CD4-positive, alpha-beta T cell treated with Interleukin-4 for 1 hour (primary cell): ENCODE data around the gene WDR76.
"Not testable (repeated sequence)": the region's sequence is repeated elsewhere in the genome, so short reads cannot be mapped to it uniquely, and the experiment has no call there.

Source experiments
- DNase-seq, 2 donors: peaks; one replicate each; pipeline ENCODE4 v3.0.0-alpha.2; 2020 to 2022

Gene WDR76

DNA sequence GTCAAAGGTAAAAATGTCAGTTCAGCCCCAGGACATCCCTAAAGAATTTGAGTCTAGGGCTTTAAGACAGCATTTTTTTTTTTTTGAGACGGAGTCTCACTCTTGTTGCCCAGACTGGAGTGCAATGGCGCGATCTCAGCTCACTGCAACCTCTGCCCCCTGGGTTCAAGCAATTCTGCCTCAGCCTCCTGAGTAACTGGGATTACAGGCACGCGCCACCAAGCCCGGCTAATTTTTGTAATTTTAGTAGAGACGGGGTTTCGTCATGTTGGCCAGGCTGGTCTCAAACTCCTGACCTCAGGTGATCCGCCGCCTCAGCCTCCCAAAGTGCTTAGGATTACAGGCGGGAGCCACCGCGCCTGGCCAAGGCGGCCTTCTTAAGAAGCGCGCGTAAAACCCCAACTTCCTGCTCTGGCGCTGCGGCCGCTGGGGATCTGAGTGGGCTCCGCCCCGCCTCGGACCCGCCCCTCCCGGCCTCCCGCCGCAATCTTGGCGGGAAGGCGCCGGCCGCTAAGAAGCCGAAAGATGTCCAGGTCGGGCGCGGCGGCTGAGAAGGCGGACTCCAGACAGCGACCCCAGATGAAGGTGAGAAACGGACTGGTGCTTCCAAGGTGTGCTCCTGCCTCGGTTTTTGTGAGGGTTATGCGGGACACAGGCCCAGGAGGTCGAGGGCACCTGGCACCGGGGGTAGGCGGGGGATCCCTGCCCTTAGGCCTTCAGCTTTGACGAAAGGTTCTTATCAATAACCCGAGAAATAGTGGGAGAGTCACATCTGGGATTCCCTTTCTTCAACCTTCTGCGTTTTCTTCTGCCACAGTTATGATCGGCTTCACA is at the start of gene WDR76:
TSS of gene WDR76 (plus strand) at position 495 of the 834 bp plus-strand sequence. CDS start at position 526, 31 bp downstream.
- DNase-seq, result peak; percentile 82 to 84

DNA sequence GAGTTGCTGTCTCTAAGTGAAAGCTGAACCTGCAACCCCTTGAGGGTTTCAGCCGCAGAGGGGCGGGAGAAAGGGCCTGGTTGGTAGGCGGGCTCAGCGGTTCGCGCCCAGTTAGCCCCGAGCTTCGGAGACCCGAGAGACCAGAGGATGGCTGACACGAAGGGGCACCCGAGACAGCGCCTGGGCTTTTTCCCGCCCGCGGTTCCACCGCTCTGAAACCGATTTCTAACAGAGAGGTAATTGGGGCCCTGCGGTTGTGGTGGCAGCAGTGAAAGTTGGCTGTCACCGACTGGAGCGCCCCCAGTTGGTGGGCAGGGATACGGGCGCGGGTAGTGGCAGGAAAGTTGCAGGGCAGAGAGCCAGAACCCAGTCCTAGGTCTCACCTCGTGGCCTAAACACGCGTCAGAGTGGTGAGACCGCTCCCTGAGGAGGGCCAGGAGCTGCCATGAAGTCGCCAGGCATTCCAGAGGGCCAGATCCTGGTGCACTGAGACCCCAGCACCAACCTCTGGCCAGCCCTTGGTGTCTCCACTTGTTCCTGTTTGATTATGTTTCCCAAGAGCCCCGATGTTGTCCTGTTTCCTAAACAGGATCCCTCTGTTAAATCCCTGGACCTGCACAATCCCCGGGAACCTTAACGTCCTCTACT is 49.4 kb upstream of the WDR76 start:
- DNase-seq, result peak; percentile 83 to 87

DNA sequence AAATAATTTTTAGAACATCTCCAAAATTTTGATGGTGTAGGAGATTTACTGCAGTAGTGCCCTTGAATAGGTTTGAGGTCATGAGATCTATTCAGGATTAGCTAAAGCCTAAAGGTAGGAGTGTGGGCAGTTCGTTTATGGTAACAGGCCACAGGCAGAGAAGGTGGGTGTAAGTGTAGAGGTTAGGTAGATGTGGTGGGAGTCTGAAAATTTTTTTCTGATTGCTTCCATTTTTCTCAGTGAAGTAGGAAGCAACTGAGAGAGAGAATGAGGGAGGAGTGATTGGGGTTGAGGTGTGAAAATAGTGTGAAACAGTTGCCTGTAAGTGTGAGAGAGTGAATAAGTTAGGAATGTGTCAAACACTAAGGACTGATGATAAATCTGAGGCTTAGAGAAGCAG is 47.8 kb upstream of the WDR76 start:
- no peak for DNase-seq

DNA sequence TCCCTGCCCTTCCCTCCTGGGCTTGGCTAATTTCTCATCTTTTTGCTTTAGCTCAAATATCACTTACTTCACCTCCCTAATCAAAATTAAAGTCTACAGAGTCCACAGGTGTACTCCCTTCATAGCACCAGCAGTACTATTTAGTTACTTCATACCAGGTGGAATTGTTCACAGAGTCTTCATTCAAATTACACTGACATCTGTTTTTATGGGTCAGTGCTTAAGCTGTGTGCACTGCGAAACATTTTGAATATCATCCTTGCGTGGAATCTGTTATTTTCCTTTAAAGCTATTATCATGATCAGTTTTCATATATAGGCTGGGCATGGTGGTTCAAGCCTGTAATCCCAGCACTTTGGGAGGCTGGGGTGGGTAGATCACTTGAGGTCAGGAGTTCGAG is 37.4 kb upstream of the WDR76 start:
- DNase-seq, result no peak

GRCh38 chr15:43791993-43792760 is 34.6 kb upstream of the WDR76 start, which contains the start of gene SERF2:
TSS of gene SERF2 (plus strand) at chr15:43792320. CDS start at chr15:43792377, 57 bp downstream.
- DNase-seq, result peak; percentile 100

DNA sequence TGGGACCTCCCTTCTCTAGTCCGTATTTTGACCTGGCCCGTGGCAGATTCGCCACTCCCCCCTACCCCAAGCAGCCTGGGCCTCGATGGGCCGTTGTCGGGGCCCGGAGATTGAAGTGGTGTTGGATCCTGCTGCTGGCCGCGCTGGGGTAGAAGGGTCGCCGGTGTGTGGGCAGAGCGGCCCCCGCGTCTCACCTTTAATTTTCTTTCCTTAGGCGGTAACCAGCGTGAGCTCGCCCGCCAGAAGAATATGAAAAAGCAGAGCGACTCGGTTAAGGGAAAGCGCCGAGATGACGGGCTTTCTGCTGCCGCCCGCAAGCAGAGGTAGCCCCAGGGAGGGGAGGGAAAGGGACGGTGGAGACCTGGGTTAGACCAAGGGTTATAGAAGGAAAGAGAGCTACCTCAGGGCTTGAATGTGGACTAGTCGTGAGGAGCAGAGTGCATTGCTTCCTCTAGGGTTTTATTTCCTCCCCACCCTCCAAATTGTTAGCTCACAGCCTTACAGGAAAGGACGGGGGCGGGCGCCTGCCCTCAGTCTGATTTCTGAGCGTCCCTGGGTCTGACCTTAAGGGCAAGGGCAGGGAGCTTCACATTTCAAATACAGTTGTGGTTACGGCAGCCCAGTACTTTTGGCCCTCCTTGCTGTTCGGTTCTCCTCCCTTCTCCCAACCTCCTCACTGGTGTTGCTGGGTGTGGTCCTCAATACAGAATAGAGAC is 33.9 kb upstream of the WDR76 start:
- DNase-seq, result peak; percentile 47 to 55

DNA sequence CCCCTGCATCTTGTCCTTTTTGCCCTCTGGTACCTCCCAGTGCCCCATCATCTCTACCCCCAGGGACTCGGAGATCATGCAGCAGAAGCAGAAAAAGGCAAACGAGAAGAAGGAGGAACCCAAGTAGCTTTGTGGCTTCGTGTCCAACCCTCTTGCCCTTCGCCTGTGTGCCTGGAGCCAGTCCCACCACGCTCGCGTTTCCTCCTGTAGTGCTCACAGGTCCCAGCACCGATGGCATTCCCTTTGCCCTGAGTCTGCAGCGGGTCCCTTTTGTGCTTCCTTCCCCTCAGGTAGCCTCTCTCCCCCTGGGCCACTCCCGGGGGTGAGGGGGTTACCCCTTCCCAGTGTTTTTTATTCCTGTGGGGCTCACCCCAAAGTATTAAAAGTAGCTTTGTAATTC is 33.2 kb upstream of the WDR76 start:
- no peak for DNase-seq

DNA sequence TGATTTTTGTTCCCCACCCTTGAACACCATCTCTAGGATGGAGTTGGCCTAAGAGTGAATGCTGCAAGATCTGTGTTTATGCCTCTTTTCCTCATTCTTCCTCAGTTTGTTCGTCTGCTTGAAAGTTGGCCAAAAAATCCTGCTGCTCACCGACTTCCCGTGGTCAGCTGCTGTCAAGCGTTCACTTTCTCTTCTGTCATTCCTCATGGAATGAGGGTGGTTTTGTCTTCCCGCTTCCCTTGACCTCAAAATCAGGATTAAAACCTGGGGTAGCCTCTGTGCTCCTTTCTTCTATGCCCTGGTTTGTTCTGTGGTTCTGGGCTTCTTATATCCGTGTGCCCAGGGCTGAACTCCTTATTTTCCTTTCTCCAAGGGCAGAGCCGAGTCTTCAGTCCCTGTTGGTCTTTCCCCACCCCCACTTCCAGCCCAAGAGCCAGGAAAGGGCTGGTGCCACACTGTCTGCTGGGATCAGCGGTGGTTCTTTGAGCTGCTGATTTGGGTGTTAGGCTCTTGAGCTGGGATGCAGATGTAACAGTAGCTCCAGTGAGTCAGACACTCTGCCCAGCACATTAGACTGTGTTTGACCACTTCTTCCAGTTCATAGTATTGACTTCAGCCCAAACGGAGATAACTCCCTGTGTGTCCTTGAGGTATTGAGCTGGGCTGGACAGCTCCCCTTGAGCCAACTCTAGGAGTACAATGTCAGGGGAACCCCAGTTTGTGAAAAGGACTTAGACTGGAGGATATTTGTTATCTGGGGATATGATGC is 32.3 kb upstream of the WDR76 start:
- no peak for DNase-seq

DNA sequence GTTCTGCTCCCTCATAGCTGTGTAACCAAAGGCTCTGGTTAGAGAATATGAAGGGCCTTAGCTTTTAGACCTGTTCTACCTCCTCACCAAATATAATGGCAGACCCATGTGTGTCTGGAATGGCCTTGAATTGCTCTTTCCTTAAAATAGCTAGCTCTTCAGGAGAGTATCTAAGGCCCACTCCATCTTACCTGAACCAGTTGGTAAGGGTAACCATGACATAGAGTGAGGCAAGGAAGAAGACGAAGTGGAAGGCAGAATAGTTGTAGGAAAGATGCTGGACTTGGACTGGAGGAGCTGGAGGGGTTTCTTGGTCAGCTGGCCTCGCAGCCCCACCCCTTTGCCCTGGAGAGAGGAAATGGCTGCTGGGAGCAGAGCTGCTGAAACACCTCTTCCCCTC is 31.6 kb upstream of the WDR76 start:
- DNase-seq, result no peak

DNA sequence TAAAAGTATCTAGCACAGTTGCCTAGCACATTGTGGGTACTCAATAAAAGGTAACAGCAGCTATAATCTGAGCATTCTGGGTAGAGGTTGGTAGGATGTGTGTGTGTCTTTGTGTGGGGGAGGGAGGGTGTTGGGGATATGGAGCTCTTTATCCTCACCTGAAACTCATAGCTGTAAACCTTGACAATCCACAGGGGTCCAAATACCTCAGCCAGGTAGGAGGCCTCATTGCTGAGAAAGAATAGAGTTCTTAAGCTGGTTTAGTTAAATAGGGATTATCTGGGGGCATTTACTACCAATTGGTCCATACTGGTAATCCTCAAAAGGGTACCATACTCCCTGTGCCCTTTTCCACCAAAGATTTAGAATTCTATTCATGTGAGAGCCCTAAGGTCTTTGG is 30.8 kb upstream of the WDR76 start:
- no peak for DNase-seq

DNA sequence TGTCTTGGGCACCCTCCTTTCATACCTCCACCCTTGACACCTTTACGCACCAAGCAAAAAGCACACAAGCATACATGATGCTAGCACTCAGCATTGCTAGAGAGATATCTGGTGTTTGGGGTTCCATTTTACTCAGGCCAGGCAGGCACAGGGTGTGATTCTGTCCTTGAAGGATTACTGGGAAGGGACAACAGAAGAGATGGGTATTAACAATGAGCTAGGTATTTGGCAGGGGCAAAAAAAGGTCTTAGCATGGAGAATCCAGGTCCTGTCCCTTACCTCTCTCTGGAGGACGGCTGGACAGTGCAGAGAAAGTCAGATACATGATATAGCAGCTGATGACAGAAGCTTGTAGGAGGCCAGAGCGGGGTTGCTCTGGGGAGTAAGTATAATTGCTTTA is 30.2 kb upstream of the WDR76 start:
- DNase-seq, result no peak

GRCh38 chr15:43799209-43799944 is 27.4 kb upstream of the WDR76 start:
- no peak for DNase-seq

DNA sequence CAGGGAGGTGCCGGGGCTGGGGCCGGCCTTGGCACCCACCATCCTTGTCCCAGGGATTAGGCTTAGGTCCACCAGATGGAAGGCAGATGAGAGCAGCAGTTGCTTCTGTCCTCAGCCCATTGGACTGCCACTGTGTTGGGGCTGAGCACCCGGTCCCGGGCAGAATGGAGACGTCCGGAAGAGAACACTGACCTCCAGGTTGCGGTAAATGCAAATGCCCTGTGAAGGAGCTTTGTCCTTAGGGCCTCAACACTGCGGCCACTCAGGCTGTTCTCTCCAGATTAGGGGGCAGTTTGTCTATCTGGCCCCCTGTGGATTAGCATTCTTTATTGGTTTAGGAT is 26.9 kb upstream of the WDR76 start, which contains the start of gene SERINC4:
TSS of gene SERINC4 (minus strand) at position 276 of the 341 bp plus-strand sequence. CDS start at position 42, 234 bp downstream.
- DNase-seq, result no peak

GRCh38 chr15:43800286-43801141 is 26.3 kb upstream of the WDR76 start, which contains the start of gene HYPK:
TSS of gene HYPK (plus strand) at chr15:43800599. CDS start at chr15:43800623, 24 bp downstream.
- DNase-seq, result peak; percentile 95

- DNase-seq, result not testable (repeated sequence)
Measured at GRCh38 chr15:43802676-43803075, 24.1 kb upstream of the WDR76 start.

- no peak for DNase-seq
Measured at GRCh38 chr15:43808435-43808950, 18.3 kb upstream of the WDR76 start.

- DNase-seq, result peak in 1 of 2 donors; percentile 61
Measured at GRCh38 chr15:43808960-43809678, 17.7 kb upstream of the WDR76 start.

DNA sequence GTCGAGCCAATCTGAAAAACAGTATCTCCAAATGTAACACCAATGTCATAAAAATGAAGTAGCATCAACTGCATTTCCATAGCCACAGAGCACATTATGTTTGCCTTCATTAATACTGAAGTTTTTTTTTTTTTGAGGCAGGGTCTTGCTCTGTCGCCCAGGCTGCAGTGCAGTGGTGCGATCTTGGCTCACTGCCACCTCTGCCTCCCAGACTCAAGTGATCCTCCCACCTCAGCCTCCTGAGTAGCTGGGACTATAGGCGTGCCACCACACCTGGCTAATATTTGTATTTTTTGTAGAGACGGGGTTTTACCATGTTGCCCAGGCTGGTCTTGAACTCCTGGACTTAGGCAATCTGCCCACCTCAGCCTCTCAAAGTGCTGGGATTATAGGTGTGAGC is 11.7 kb upstream of the WDR76 start:
- DNase-seq, result not testable (repeated sequence)

DNA sequence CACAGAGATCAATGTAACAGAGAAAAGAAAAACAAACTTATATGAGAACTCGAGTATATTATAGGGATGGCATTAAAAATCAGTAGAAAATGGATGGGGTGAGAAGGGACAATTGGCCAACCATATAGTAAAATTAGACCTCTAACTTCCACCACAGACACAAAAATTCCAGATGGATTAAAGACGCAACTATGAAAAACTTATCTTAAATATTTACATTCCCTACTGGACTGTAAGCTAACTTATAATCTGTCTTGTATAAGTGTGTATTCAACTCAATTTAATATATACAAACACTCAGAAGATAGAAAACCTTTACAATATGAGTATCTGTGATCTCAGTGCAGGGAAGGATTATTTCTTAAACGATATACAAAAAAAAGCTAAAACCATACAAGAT is 5.3 kb upstream of the WDR76 start:
- DNase-seq, result no peak
